ENCODE data around the gene ATOH8. TPM values are rescaled to one million over a fixed set of nuclear protein-coding genes. Genes with fewer than 3 reads are reported as not detected.

ATOH8 gene
- total and polyA plus RNA-seq, 10 of the 15 experiments (the other 5 are each of a cell fraction or from before 2014, with no cell fraction given) = 0.03 to 0.60 TPM; not detected in 8

DNA sequence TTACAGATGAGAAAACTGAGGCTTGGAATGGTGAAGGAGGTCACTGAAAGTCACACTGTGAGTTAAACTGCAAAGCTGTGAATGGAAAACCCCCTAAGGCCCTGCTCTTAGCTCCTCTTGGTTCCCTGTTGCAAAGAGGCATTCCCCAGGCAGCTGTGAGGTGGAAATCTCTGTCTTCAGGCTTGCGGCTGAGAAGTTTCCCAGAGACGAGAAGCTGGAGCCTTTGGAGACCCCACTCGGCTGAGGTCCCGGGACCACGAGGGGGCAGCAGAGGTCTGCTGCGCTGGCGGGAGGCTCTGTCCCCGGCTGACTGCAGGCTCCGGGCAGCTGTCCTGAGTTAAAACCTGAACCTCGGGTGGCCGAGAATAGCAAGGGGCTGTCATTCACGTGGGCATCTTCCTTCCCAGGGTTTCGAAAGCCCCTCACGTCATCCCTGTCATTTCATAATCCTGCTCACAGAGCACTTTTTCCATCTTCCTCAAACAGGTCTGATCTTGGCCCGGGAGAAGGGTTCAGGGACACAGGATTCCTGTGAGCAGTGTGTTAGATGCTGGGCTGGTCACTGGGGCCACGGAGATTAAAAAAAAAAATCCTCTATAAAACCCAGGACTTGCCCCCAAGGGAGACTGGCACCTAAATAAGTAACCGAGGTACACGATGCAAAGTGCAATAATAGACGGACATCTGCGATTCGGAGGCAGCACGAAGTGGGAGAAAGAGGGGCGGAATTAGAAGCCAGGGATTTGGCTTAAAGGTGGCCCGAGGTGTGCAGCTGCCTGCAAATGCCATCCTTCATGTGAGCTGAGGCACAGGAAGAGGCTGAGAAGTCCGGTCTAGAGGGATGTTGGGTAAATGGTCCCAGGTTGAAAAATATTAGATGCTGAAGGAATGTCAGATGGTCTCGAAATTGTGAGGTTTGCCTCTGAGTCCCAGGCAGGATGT is 24.6 kb upstream of the ATOH8 start (continued):
- TF ChIP-seq NBN (IDR thresholded peaks at IDR 0.05) (0 out of 2 replicates have a peak, but pooled peaks have one; percentile 22), NR2C2 (IDR thresholded peaks at IDR 0.05; ENCODE audit: borderline replicate concordance, control insufficient read depth, insufficient read length, low read depth) (no peak), POLR2AphosphoS5 (IDR thresholded peaks at IDR 0.05; ENCODE audit: low read length) (no peak), IRF5 (IDR thresholded peaks at IDR 0.05; ENCODE audit: borderline replicate concordance) (no peak), NKRF (conservative IDR thresholded peaks at IDR 0.05) (no peak), PBX3 (IDR thresholded peaks at IDR 0.05; ENCODE audit: insufficient replicate concordance, low read depth, low read length) (no peak), EZH2 (IDR thresholded peaks at IDR 0.05; ENCODE audit: borderline replicate concordance, control insufficient read depth, low read depth, low read length) (no peak), RUNX3 (IDR thresholded peaks at IDR 0.05; ENCODE audit: low read length) (peak; percentile 39), CREB1 (IDR thresholded peaks at IDR 0.05; ENCODE audit: low read depth) (no peak), POU2F2 (IDR thresholded peaks at IDR 0.05; ENCODE audit: borderline replicate concordance, low read depth, low read length) (peak; percentile 22; the same call in 1 of the 3 replicates), SMARCA5 (IDR thresholded peaks at IDR 0.05) (0 out of 2 replicates have a peak, but pooled peaks have one; percentile 18), TCF3 (IDR thresholded peaks at IDR 0.05; ENCODE audit: borderline replicate concordance, insufficient read depth, low read depth, low read length) (no peak), SREBF1 (IDR thresholded peaks at IDR 0.05; ENCODE audit: low read length) (no peak), SMAD5 (IDR thresholded peaks at IDR 0.05; ENCODE audit: low read depth) (no peak)
- TF ChIP-seq, protein P1, sequence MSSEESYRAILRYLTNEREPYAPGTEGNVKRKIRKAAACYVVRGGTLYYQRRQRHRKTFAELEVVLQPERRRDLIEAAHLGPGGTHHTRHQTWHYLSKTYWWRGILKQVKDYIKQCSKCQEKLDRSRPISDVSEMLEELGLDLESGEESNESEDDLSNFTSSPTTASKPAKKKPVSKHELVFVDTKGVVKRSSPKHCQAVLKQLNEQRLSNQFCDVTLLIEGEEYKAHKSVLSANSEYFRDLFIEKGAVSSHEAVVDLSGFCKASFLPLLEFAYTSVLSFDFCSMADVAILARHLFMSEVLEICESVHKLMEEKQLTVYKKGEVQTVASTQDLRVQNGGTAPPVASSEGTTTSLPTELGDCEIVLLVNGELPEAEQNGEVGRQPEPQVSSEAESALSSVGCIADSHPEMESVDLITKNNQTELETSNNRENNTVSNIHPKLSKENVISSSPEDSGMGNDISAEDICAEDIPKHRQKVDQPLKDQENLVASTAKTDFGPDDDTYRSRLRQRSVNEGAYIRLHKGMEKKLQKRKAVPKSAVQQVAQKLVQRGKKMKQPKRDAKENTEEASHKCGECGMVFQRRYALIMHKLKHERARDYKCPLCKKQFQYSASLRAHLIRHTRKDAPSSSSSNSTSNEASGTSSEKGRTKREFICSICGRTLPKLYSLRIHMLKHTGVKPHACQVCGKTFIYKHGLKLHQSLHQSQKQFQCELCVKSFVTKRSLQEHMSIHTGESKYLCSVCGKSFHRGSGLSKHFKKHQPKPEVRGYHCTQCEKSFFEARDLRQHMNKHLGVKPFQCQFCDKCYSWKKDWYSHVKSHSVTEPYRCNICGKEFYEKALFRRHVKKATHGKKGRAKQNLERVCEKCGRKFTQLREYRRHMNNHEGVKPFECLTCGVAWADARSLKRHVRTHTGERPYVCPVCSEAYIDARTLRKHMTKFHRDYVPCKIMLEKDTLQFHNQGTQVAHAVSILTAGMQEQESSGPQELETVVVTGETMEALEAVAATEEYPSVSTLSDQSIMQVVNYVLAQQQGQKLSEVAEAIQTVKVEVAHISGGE (CRISPR knock-in tag; IDR thresholded peaks at IDR 0.05) = no peak
- TF ChIP-seq, protein P2, sequence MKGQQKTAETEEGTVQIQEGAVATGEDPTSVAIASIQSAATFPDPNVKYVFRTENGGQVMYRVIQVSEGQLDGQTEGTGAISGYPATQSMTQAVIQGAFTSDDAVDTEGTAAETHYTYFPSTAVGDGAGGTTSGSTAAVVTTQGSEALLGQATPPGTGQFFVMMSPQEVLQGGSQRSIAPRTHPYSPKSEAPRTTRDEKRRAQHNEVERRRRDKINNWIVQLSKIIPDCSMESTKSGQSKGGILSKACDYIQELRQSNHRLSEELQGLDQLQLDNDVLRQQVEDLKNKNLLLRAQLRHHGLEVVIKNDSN (IDR thresholded peaks at IDR 0.05; ENCODE audit: borderline replicate concordance, extremely low read length, insufficient read depth, low read depth, low read length) = no peak
- TF ChIP-seq, protein P3, sequence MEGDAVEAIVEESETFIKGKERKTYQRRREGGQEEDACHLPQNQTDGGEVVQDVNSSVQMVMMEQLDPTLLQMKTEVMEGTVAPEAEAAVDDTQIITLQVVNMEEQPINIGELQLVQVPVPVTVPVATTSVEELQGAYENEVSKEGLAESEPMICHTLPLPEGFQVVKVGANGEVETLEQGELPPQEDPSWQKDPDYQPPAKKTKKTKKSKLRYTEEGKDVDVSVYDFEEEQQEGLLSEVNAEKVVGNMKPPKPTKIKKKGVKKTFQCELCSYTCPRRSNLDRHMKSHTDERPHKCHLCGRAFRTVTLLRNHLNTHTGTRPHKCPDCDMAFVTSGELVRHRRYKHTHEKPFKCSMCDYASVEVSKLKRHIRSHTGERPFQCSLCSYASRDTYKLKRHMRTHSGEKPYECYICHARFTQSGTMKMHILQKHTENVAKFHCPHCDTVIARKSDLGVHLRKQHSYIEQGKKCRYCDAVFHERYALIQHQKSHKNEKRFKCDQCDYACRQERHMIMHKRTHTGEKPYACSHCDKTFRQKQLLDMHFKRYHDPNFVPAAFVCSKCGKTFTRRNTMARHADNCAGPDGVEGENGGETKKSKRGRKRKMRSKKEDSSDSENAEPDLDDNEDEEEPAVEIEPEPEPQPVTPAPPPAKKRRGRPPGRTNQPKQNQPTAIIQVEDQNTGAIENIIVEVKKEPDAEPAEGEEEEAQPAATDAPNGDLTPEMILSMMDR (IDR thresholded peaks at IDR 0.05 in 2 of 3, conservative IDR thresholded peaks at IDR 0.05 in 1 of 3; ENCODE audit: control insufficient read depth in 2 of 3, extremely low read depth in 1 of 3, insufficient read depth in 1 of 3, low read depth in 3 of 3, low read length in 3 of 3) = peak; percentile 96 to 99 (median 99); a peak in 5 of 6 replicates
